Measurements from ENCODE around the gene PICALM. TPM values are rescaled to one million over a fixed set of nuclear protein-coding genes. Genes with fewer than 3 reads are reported as not detected.

PICALM gene
- total and polyA plus RNA-seq, 2 of the 8 experiments (the other 6 are each of a cell fraction or from before 2014, with no cell fraction given), result 69.4 to 71.3 TPM

DNA sequence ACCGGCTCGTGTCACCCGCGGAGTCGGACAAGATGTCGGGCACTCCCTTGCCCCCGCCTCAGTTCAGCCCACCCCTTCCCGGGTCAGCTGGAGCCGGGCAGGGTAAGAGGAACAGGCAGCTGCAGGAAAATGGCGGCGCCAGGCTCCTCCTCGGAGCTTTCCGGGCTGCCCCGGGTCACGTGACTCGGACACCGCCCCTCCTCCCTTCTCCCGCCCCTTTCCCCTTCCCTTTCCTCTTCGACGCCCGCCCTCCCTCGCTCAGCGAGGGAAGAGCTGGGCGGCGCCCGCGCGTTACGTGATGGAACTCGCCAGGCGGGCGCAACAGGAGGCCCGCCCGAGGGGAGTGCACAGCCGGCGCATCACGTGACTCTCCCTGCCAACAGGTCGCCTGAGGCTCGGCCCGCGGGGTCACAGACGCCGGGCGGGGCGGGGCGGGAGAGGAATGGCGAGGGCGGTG is at the start of gene PICALM (continued):
- TF ChIP-seq SAP30 (IDR thresholded peaks at IDR 0.05; ENCODE audit: insufficient read depth, insufficient replicate concordance, low read length), result no peak
- TF ChIP-seq TAF7 (optimal IDR thresholded peaks at IDR 0.05; ENCODE audit: borderline replicate concordance, low read depth, low read length), result peak; percentile 57
- TF ChIP-seq SP2 (IDR thresholded peaks at IDR 0.05; ENCODE audit: low read length), result no peak
- TF ChIP-seq, protein P1, sequence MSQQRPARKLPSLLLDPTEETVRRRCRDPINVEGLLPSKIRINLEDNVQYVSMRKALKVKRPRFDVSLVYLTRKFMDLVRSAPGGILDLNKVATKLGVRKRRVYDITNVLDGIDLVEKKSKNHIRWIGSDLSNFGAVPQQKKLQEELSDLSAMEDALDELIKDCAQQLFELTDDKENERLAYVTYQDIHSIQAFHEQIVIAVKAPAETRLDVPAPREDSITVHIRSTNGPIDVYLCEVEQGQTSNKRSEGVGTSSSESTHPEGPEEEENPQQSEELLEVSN (IDR thresholded peaks at IDR 0.05), result peak; percentile 90
- no peak for TF ChIP-seq JUND (IDR thresholded peaks at IDR 0.05; ENCODE audit: low read length)
- no peak; the same call in 1 of the 2 replicates for TF ChIP-seq POLR2AphosphoS5 (IDR thresholded peaks at IDR 0.05; ENCODE audit: low read depth, low read length)
- no peak for TF ChIP-seq GABPA (IDR thresholded peaks at IDR 0.05; ENCODE audit: borderline replicate concordance, insufficient read depth, low read length)
- TF ChIP-seq PHF8 (conservative IDR thresholded peaks at IDR 0.05; ENCODE audit: low read depth, low read length), result no peak
- TF ChIP-seq RFX5 (IDR thresholded peaks at IDR 0.05; ENCODE audit: borderline replicate concordance, low read depth, low read length), result no peak
- peak; percentile 62; the same call in 1 of the 2 replicates for TF ChIP-seq GTF2F1 (IDR thresholded peaks at IDR 0.05; ENCODE audit: borderline replicate concordance, low read depth, low read length)
- TF ChIP-seq BCL11A (IDR thresholded peaks at IDR 0.05; ENCODE audit: low read depth in 2 of 2, low read length in 2 of 2), result no peak
- TF ChIP-seq CBX5 (IDR thresholded peaks at IDR 0.05; ENCODE audit: low read depth, low read length), result no peak
- peak; percentile 88; the same call in 1 of the 2 replicates for TF ChIP-seq RBBP5 (IDR thresholded peaks at IDR 0.05; ENCODE audit: borderline replicate concordance, low read depth, low read length)
- TF ChIP-seq EGR1 (IDR thresholded peaks at IDR 0.05; ENCODE audit: borderline replicate concordance, low read depth, low read length), result peak; percentile 51; the same call in 1 of the 2 replicates
- no peak for TF ChIP-seq SP1 (IDR thresholded peaks at IDR 0.05; ENCODE audit: low read depth, low read length)
- no peak for TF ChIP-seq RNF2 (IDR thresholded peaks at IDR 0.05; ENCODE audit: borderline replicate concordance, low read depth, low read length, missing control alignments, poor library complexity, severe bottlenecking)
- TF ChIP-seq RAD21 (IDR thresholded peaks at IDR 0.05 in 1 of 2, conservative IDR thresholded peaks at IDR 0.05 in 1 of 2; ENCODE audit: low read depth in 2 of 2, low read length in 2 of 2), result no peak
- TF ChIP-seq, protein P2, sequence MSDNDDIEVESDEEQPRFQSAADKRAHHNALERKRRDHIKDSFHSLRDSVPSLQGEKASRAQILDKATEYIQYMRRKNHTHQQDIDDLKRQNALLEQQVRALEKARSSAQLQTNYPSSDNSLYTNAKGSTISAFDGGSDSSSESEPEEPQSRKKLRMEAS (IDR thresholded peaks at IDR 0.05), result peak; percentile 78
- no peak for TF ChIP-seq FOSL1 (IDR thresholded peaks at IDR 0.05; ENCODE audit: insufficient read depth, low read depth, low read length)
- TF ChIP-seq KDM4A (IDR thresholded peaks at IDR 0.05; ENCODE audit: low read depth, low read length, severe bottlenecking), result peak; percentile 8
- TF ChIP-seq, protein P3, sequence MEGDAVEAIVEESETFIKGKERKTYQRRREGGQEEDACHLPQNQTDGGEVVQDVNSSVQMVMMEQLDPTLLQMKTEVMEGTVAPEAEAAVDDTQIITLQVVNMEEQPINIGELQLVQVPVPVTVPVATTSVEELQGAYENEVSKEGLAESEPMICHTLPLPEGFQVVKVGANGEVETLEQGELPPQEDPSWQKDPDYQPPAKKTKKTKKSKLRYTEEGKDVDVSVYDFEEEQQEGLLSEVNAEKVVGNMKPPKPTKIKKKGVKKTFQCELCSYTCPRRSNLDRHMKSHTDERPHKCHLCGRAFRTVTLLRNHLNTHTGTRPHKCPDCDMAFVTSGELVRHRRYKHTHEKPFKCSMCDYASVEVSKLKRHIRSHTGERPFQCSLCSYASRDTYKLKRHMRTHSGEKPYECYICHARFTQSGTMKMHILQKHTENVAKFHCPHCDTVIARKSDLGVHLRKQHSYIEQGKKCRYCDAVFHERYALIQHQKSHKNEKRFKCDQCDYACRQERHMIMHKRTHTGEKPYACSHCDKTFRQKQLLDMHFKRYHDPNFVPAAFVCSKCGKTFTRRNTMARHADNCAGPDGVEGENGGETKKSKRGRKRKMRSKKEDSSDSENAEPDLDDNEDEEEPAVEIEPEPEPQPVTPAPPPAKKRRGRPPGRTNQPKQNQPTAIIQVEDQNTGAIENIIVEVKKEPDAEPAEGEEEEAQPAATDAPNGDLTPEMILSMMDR (IDR thresholded peaks at IDR 0.05; ENCODE audit: control extremely low read depth in 1 of 3, insufficient read depth in 1 of 3, low read depth in 1 of 3, low read length in 3 of 3), result no peak

Measured in H1 (cell line).